ENCODE measurements around the gene COMMD4.

DNA sequence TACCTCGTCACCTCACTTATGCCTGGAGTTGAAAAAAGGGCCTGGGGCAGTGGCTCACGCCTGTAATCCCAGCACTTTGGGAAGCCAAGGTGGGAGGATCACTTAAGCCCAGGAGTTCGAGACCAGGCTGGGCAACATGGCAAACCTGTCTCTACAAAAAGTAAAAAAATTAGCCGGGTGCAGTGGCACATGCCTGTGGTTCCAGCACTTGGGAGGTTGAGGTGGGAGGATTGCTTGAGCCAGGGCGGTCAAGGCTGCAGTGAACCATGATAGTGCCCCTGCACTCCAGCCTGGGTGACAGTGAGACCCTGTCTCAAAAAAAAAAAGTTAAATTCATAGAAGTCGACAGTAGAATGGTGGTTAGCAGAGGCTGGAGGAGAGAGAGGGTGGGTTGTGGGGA is 6.4 kb downstream of the COMMD4 start:
- TF ChIP-seq BHLHE40 (IDR thresholded peaks at IDR 0.05; ENCODE audit: borderline replicate concordance) (no peak), FOXM1 (IDR thresholded peaks at IDR 0.05; ENCODE audit: borderline replicate concordance) (no peak), ZNF384 (IDR thresholded peaks at IDR 0.05) (no peak), SP1 (IDR thresholded peaks at IDR 0.05) (no peak), SUZ12 (IDR thresholded peaks at IDR 0.05) (no peak), TARDBP (IDR thresholded peaks at IDR 0.05) (no peak)
